SU-DHL-6 (cell line): ENCODE measurements around the gene RPL11.
A peak's percentile ranks its signal among the peaks of the same experiment; 100 is the strongest.
"Not testable (repeated sequence)": the region's sequence is repeated elsewhere in the genome, so short reads cannot be mapped to it uniquely, and the experiment has no call there.

Source experiments
- H2AFZ ChIP-seq: fragments of 200-600 bp; sonication (generic); 2 replicates; pipeline ENCODE4 v1.6.1; 2014; ENCODE audit warnings: low read depth, mild to moderate bottlenecking, moderate library complexity, mixed read lengths, antibody characterized with exemption, low read length; ENCODE audit not compliant: severe bottlenecking
- H3F3A ChIP-seq: fragments of 200-600 bp; shearing (Covaris generic); 2 replicates; pipeline ENCODE4 v1.6.0; 2016; ENCODE audit warnings: antibody characterized with exemption, mild to moderate bottlenecking; ENCODE audit not compliant: insufficient read depth
- H3K27ac ChIP-seq: fragments of 200-600 bp; sonication (generic); 2 replicates; pipeline ENCODE4 v1.5.1; 2016; ENCODE audit warnings: low read depth, mild to moderate bottlenecking, low read length, moderate library complexity, mixed read lengths
- H3K27me3 ChIP-seq: fragments of 200-600 bp; sonication (generic), shearing (Covaris generic); 2 replicates; pipeline ENCODE4 v1.6.0; 2014; ENCODE audit warnings: mild to moderate bottlenecking, low read length
- H3K36me3 ChIP-seq: fragments of 200-600 bp; sonication (generic); 2 replicates; pipeline ENCODE4 v1.6.1; 2014; ENCODE audit warnings: mild to moderate bottlenecking, low read length, mixed read lengths
- H3K4me2 ChIP-seq: fragments of 300-600, 200-600 bp; shearing (Covaris generic), sonication (generic); 2 replicates; pipeline ENCODE4 v1.6.0; 2014; ENCODE audit warnings: low read length, low read depth, mild to moderate bottlenecking; ENCODE audit not compliant: poor library complexity, severe bottlenecking
- H3K4me3 ChIP-seq: fragments of 200-600 bp; sonication (generic); 2 replicates; pipeline ENCODE4 v1.5.1; 2014; ENCODE audit warnings: antibody characterized with exemption, low read length, mild to moderate bottlenecking, mixed read lengths; ENCODE audit not compliant: insufficient read depth, poor library complexity, severe bottlenecking
- H3K79me2 ChIP-seq: fragments of 200-600 bp; sonication (generic); 2 replicates; pipeline ENCODE4 v1.6.1; 2014; ENCODE audit warnings: mild to moderate bottlenecking, low read length, moderate library complexity; ENCODE audit not compliant: insufficient read depth
- H3K9ac ChIP-seq: fragments of 200-600 bp; sonication (generic); 2 replicates; pipeline ENCODE4 v1.7.0; 2014; ENCODE audit warnings: mild to moderate bottlenecking, low read length
- H3K9me2 ChIP-seq: fragments of 200-600 bp; sonication (generic); replicated peaks from 2 replicates; pipeline ENCODE4 v1.6.1; 2014; ENCODE audit warnings: low read length; ENCODE audit not compliant: insufficient read depth
- H3K9me3 ChIP-seq: fragments of 200-600 bp; sonication (generic); 2 replicates; pipeline ENCODE4 v1.6.1; 2014; ENCODE audit warnings: low read length, mixed read lengths; ENCODE audit not compliant: insufficient read depth
- H4K20me1 ChIP-seq: fragments of 200-600 bp; sonication (generic); 2 replicates; pipeline ENCODE4 v1.6.1; 2014; ENCODE audit warnings: low read depth, mild to moderate bottlenecking, antibody characterized with exemption, low read length, moderate library complexity, mixed read lengths
- CTCF ChIP-seq: fragments of 200-600 bp; sonication (generic); IDR thresholded peaks from one replicate; pipeline ENCODE4 v1.5.1; 2017; ENCODE audit warnings: antibody characterized with exemption, mild to moderate bottlenecking, low read length, moderate library complexity; ENCODE audit not compliant: insufficient read depth, poor library complexity, severe bottlenecking
- EZH2phosphoT487 ChIP-seq: fragments of 200-600 bp; sonication (generic), shearing (Covaris generic); conservative IDR thresholded peaks from 2 replicates; pipeline ENCODE4 v1.6.1; 2018; ENCODE audit warnings: mild to moderate bottlenecking, antibody characterized with exemption, low read length, moderate library complexity, mixed read lengths

RPL11 gene

GRCh38 chr1:23645338-23645737 is 46.3 kb upstream of the RPL11 start:
- TF ChIP-seq CTCF (no peak), EZH2phosphoT487 (no peak)
- Histone ChIP-seq H3K36me3 (no peaks in the 10 kb centered on the region), H3K9ac (no peak overlapping the region), H2AFZ (no peak overlapping the region), H3K9me3 (no peaks in the 10 kb centered on the region), H3K27ac (no peak overlapping the region), H3K27me3 (no peaks in the 10 kb centered on the region), H3K4me2 (no peak overlapping the region), H3K4me3 (no peak overlapping the region), H4K20me1 (no peaks in the 10 kb centered on the region), H3K9me2 (no peaks in the 10 kb centered on the region), H3F3A (peaks cover 4% of the 10 kb centered on the region), H3K79me2 (no peaks in the 10 kb centered on the region)

DNA sequence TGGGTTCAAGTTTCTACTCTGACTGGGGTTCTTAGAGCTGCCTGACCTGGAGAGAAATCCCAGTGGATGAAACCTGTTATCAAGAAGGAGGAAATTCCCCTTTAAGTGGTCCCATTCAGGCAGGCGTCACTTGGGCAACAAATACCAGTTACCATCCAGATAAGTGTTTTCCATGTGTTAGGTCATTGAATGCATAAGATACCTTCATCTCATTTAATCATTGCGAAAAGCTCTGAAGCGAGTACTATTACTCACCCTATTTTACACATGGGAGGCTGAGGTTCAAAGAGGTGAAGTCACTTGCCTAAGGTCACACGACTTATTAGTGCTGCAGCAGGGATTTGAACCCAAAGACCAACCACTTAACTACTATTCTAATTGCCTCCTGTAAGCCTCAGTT is 45.5 kb upstream of the RPL11 start:
- H4K20me1 ChIP-seq, result no peaks in the 10 kb centered on the region
- no peak overlapping the region for H3K9ac ChIP-seq
- no peaks in the 10 kb centered on the region for H3K9me2 ChIP-seq
- no peaks in the 10 kb centered on the region for H3K27me3 ChIP-seq
- H3K4me3 ChIP-seq, result no peak overlapping the region
- H3K27ac ChIP-seq, result no peak overlapping the region
- H3K9me3 ChIP-seq, result no peaks in the 10 kb centered on the region
- H3K4me2 ChIP-seq, result no peak overlapping the region
- H3K36me3 ChIP-seq, result no peaks in the 10 kb centered on the region
- no peaks in the 10 kb centered on the region for H3K79me2 ChIP-seq
- H2AFZ ChIP-seq, result no peak overlapping the region
- no peak for TF ChIP-seq EZH2phosphoT487
- no peak for TF ChIP-seq CTCF
- H3F3A ChIP-seq, result peaks cover 4% of the 10 kb centered on the region

DNA sequence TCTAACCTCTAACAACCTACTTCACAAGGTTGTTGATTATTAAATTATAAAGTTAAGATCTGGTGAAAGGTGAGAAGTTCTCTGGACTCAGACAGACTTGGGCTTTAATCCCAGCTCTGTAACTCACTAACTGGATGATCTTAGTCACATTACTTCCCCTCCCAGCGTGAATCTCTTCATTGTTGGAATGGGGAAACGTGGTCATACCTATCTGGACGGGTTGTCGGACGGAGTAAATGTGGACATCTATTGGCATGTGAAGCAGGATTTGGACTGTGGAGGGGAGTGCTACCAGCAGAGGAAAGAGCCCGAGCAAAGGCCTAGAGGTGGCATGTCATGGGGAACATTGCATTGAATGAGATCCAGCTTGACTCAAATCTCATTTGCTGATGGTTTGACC is 45.1 kb upstream of the RPL11 start:
- H3K4me2 ChIP-seq, result no peak overlapping the region
- H4K20me1 ChIP-seq, result no peaks in the 10 kb centered on the region
- no peaks in the 10 kb centered on the region for H3K9me3 ChIP-seq
- no peak overlapping the region for H3K4me3 ChIP-seq
- H3K27me3 ChIP-seq, result no peaks in the 10 kb centered on the region
- no peak overlapping the region for H3K9ac ChIP-seq
- no peaks in the 10 kb centered on the region for H3K9me2 ChIP-seq
- H3F3A ChIP-seq, result peaks cover 4% of the 10 kb centered on the region
- H3K27ac ChIP-seq, result no peak overlapping the region
- no peak overlapping the region for H2AFZ ChIP-seq
- no peaks in the 10 kb centered on the region for H3K36me3 ChIP-seq
- H3K79me2 ChIP-seq, result no peaks in the 10 kb centered on the region
- no peak for TF ChIP-seq EZH2phosphoT487
- TF ChIP-seq CTCF, result no peak

DNA sequence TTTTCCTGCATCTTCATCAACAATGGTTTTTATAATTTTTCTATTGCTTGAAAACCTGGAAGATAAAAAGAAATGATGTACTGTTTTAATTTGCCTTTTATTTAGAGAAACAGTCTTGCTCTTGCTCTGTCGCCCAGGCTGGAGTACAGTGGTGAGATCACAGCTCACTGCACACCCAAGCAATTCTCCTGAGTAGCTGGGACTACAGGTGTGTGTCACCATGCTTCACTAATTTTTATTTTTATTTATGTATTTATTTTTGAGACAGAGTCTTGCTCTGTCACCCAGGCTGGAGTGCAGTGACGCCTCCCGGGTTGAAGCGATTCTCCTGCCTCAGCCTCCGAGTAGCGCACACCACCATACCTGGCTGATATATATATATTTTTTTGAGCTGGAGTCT is 43.0 kb upstream of the RPL11 start:
- Histone ChIP-seq H3K79me2 (no peaks in the 10 kb centered on the region), H3K27ac (peak overlapping the region; percentile 93), H3K36me3 (no peaks in the 10 kb centered on the region), H3K9me3 (no peaks in the 10 kb centered on the region), H3K4me3 (peak overlapping the region; percentile 28), H4K20me1 (no peaks in the 10 kb centered on the region), H3K9me2 (no peaks in the 10 kb centered on the region), H3K4me2 (peak overlapping the region; percentile 49), H2AFZ (peak overlapping the region; percentile 14), H3K27me3 (no peaks in the 10 kb centered on the region), H3F3A (peaks cover 4% of the 10 kb centered on the region), H3K9ac (peak overlapping the region; percentile 9; the same call in 1 of the 2 replicates)
- TF ChIP-seq EZH2phosphoT487, result no peak
- TF ChIP-seq CTCF, result no peak

DNA sequence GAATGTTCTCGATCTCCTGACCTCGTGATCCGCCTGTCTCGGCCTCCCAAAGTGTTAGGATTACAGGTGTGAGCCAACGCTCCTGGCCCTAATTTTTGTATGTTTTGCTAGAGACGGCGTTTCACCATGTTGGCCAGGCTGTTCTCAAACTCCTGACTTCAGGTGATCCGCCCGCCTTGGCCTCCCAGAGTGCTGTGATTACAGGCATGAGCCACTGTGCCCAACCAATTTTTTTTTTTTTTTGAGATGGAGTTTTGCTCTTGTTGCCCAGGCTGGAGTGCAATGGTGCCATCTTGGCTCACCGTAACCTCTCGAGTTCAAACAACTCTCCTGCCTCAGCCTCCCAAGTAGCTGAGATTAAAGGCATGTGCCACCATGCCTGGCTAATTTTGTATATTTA is 42.4 kb upstream of the RPL11 start:
- not testable (repeated sequence) for H3K27me3 ChIP-seq, H3K9me2 ChIP-seq, H3K79me2 ChIP-seq, H3F3A ChIP-seq, H3K9ac ChIP-seq, H2AFZ ChIP-seq, H4K20me1 ChIP-seq, H3K9me3 ChIP-seq, H3K4me3 ChIP-seq, H3K36me3 ChIP-seq
- H3K27ac ChIP-seq, result peak overlapping the region; percentile 93
- peak overlapping the region; percentile 49 for H3K4me2 ChIP-seq
